H7 (cell line): Measurements from ENCODE around the gene FNDC4. TPM values are rescaled to one million over a fixed set of nuclear protein-coding genes. Genes with fewer than 3 reads are reported as not detected.
"Not testable (repeated sequence)": the region's sequence is repeated elsewhere in the genome, so short reads cannot be mapped to it uniquely, and the experiment has no call there.

Experiments used
- DNase-seq: peaks from one replicate; pipeline ENCODE4 v3.0.0; 2012
- H3K27me3 ChIP-seq: 2 replicates; pipeline ENCODE4 v1.6.0; 2011; ENCODE audit warnings: mild to moderate bottlenecking, low read length; ENCODE audit not compliant: control insufficient read depth, insufficient read depth
- H3K36me3 ChIP-seq: replicated peaks from 2 replicates; pipeline ENCODE4 v1.5.1; 2011; ENCODE audit warnings: low read length; ENCODE audit not compliant: control insufficient read depth, insufficient read depth
- H3K4me3 ChIP-seq: 2 replicates; pipeline ENCODE4 v1.5.1; 2011; ENCODE audit warnings: low read depth, mild to moderate bottlenecking, control low read depth, low read length, moderate library complexity; ENCODE audit not compliant: insufficient read depth
- total RNA-seq: library from RNA; depleted of rRNA; stranded (reverse); fragments of >200 nt; shearing (Covaris generic); gene quantifications from 2 replicates; pipeline ENCODE4 v1.2.3, GENCODE V29; 2014; rRNA removed

Gene FNDC4
- total RNA-seq: 7.4 and 9.7 TPM in 2 replicates

DNA sequence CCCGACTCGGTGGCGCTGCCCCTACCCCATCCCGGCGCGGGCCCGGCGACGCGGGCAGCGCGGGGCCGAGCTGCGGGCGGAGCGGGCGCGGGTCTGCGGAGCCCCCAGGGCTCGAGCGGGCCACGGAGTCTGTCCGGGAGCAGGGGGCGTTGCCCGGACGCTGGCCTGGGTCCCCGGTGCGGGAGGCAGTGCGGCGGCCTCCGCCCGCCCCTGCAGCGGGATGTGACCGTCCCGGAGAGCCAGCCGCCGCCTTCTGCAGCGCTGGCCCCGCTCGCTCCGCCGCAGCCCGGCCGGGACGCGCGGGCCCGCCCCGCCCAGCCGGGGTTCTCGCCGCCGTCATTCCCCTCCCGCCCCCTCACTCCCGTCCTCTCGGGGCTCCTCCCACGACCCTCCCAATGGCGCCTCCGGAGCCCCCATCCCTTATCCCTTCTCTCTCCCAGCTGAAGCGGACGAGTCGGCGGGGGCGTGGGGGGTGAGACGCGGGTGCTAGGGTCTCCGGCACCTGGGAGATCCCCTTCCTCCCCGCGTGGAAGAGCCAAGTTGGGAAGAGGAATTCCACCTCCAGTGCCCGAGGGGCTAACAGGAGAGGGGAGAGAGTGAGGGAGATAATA is at the start of gene FNDC4:
FNDC4 (minus strand) TSS at position 257 of the 611 bp plus-strand sequence. CDS start 521 bp downstream, outside the sequence.
- Histone ChIP-seq H3K27me3 (peaks cover 44% of the 10 kb centered on the region), H3K36me3 (no peaks in the 10 kb centered on the region), H3K4me3 (peak within 1 kb of the TSS; percentile 62)
- DNase-seq: peak; percentile 93

DNA sequence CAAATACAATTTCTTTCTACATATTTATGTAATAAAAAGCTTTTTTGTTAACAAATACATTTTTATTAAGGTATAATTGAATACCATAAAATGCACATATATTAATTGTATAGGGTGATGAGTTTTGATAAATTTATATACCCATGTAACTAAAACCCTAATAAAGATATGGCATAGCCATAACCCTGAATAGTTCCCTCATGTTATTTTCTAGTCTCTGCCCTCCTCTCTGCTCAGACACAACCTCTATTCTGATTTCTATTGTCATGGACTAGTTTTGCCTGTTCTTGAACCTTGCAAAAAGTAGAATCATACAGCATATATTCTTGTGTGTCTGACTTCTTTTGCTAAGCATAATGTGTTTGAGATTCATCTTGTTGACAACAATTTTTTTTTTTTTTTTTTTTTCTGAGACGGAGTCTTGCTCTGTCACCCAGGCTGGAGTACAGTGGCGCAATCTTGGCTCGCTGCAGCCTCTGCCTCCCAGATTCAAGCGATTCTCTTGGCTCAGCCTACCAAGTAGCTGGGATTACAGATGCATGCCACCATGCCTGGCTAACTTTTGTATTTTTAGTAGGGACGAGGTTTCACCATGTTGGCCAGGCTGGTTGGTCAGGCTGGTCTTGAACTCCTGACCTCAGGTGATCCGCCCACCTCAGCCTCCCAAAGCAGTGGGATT is 49.3 kb upstream of the FNDC4 start:
- Histone ChIP-seq H3K27me3 (no peaks in the 10 kb centered on the region), H3K4me3 (no peak overlapping the region), H3K36me3 (no peaks in the 10 kb centered on the region)
- no peak for DNase-seq

DNA sequence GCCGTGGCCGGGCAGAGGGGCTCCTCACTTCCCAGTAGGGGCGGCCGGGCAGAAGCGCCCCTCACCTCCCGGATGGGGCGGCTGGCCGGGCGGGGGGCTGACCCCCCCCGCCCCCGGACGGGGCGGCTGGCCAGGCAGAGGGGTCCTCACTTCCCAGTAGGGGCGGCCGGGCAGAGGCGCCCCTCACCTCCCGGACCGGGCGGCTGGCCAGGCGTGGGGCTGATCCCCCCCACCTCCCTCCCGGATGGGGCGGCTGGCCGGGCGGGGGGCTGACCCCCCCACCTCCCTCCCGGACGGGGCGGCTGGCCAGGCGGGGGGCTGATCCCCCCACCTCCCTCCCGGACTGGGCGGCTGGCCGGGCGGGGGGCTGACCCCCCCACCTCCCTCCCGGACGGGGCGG is 44.6 kb upstream of the FNDC4 start:
- not testable (repeated sequence) for DNase-seq, H3K36me3 ChIP-seq, H3K4me3 ChIP-seq, H3K27me3 ChIP-seq

DNA sequence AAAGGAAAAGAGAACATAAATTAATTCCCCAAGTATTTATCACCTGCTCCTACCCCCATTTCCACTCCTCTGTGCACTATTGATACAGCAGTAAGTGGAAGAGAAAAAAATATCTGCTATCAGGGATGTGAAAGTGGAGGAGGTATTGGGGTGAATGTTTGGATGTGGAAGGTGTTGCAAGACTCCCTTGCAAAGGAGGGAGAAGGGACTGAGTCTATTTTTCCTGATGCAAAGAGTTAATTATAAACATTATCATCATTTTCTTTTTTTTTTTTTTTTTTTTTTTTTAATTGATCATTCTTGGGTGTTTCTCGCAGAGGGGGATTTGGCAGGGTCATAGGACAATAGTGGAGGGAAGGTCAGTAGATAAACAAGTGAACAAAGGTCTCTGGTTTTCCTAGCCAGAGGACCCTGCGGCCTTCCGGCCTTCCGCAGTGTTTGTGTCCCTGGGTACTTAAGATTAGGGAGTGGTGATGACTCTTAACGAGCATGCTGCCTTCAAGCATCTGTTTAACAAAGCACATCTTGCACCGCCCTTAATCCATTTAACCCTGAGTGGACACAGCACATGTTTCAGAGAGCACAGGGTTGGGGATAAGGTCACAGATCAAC is 43.9 kb upstream of the FNDC4 start:
- not testable (repeated sequence) for H3K4me3 ChIP-seq, H3K36me3 ChIP-seq, DNase-seq, H3K27me3 ChIP-seq

DNA sequence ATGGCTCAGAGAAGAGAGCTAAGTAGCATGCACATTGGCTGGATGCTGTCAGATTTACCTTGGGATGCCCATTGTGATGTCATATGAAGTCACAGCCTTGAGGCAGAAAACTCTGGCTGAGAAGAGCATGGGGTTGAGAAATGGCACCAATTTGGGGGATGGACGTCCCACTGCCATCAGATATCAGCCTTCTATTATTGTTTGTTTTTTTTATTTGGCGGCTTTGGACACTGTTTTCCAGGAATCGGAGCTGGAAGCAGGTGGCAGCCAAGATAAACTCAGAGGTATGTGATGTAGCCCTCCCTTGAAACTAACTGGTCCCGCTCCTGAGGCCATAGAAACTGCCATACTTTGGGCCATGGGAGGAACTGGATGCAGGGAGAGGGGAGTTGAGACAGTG is 42.3 kb upstream of the FNDC4 start:
- Histone ChIP-seq H3K27me3 (no peaks in the 10 kb centered on the region), H3K4me3 (no peak overlapping the region), H3K36me3 (no peaks in the 10 kb centered on the region)
- DNase-seq: no peak

DNA sequence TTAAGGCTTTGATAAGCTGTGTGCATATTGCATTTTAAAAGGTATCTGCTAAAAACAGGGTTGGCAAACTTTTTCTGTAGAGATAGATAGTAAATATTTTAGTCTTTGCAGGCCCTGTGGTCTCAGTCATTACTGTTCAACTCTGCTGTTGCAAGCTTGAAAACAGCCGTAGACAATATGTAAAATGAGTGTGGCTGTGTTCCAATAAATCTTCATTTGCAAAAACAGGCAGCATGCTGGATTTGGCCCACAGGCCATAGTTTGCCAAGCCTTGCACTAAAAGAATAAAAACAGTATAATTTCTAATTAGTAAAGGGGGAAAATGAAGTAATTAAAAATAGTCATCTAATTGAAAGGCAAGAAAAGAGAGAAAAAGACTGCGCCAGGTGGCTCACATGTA is 37.0 kb upstream of the FNDC4 start:
- DNase-seq: no peak
- Histone ChIP-seq H3K4me3 (no peak overlapping the region), H3K27me3 (no peaks in the 10 kb centered on the region), H3K36me3 (no peaks in the 10 kb centered on the region)

- no peaks in the 10 kb centered on the region for H3K27me3 ChIP-seq
- H3K4me3 ChIP-seq: no peak overlapping the region
- H3K36me3 ChIP-seq: no peaks in the 10 kb centered on the region
- no peak for DNase-seq
Measured at GRCh38 chr2:27527182-27527581, 32.2 kb upstream of the FNDC4 start.

DNA sequence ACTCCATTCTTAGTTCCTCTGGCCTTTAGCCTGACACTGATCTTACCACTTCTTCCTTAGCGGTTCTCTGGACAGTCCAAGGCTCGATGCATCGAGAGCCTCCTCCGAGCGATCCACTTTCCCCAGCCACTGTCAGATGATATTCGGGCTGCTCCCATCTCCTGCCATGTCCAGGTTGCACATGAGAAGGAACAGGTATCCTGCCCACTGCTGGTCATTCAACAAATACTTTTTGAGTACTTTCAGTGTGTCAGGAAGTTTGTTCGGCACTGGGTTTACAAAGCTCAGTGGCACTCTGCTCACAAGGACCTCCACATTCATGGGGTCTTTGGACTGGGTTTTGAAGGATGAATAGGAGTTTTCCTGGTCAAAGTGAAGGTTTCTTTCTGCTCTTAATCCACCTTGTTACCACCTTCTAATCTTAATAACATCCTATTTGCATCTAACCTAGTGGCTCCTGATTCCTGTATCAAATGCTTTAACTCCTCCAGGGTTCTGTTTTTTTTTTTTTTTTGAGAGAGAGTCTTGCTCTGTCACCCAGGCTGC is 27.5 kb upstream of the FNDC4 start:
- H3K4me3 ChIP-seq: no peak overlapping the region
- no peaks in the 10 kb centered on the region for H3K36me3 ChIP-seq
- H3K27me3 ChIP-seq: no peaks in the 10 kb centered on the region
- no peak for DNase-seq

- Histone ChIP-seq H3K27me3 (no peaks in the 10 kb centered on the region), H3K4me3 (no peak overlapping the region), H3K36me3 (no peaks in the 10 kb centered on the region)
- DNase-seq: no peak
Measured at GRCh38 chr2:27520316-27520715, 25.3 kb upstream of the FNDC4 start.

DNA sequence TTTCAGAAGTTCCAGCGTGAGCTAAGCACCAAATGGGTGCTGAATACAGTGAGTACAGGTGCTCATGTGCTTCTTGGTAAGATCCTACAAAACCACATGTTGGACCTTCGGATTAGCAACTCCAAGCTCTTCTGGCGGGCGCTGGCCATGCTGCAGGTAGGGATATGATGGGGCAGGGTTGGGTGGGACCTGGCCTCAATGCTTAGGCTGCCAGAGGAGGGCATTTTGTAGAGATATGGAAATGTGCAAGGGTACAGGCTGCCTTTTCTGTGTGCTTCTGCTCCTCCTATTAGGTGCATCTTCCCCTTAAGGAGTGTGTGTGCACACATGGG is 23.7 kb upstream of the FNDC4 start:
- Histone ChIP-seq H3K36me3 (no peaks in the 10 kb centered on the region), H3K27me3 (no peaks in the 10 kb centered on the region), H3K4me3 (no peak overlapping the region)
- no peak for DNase-seq

DNA sequence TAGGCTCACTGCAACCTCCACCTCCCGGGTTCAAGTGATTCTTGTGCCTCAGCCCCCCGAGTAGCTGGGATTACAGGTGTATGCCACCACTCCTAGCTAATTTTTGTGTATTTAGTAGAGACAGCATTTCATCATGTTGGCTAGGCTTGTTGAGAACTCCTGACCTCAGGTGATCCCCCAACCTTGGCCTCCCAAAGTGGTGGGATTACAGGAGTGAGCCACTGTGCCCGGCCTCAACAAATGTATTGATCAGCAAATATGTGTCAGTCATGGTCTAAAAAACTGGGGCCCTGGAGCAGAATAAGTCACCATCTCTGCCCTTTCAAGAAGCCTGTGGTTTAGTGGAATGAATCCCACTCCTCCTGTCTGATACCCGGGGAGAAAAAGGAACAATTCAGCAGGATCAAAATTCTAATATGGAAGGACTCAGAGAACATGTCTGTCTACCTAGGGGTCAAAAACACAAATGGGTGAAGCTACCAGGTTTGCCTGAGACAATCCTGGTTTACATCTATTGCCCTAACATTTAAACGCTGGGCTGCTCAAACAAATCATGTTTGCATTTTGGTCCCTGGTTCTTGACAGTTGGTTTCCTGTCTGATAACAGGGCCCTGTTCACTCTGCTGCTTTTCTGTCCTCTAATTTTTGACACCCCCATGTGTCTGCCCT is 23.2 kb upstream of the FNDC4 start:
- Histone ChIP-seq H3K36me3 (no peaks in the 10 kb centered on the region), H3K4me3 (no peak overlapping the region), H3K27me3 (no peaks in the 10 kb centered on the region)
- DNase-seq: no peak

DNA sequence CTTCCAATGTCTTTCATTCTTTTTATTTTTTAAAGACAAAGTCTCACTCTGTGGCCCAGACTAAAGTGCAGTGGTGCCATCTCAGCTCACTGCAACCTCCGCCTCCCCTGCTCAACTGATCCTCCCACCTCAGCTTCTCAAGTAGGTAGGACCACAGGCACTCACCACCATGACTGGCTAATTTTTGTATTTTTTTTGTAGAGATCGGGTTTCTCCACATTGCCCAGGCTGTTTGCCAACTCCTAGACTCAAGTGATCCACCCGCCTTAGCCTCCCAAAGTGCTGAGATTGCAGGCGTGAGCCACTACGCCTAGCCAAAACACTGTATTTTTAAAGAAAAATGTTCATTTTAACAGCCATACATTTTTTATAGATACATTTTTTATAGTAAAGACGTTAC is 14.3 kb upstream of the FNDC4 start:
- DNase-seq: no peak
- Histone ChIP-seq H3K4me3 (no peak overlapping the region), H3K27me3 (peaks cover 3% of the 10 kb centered on the region; the same call in 1 of the 2 replicates), H3K36me3 (no peaks in the 10 kb centered on the region)

DNA sequence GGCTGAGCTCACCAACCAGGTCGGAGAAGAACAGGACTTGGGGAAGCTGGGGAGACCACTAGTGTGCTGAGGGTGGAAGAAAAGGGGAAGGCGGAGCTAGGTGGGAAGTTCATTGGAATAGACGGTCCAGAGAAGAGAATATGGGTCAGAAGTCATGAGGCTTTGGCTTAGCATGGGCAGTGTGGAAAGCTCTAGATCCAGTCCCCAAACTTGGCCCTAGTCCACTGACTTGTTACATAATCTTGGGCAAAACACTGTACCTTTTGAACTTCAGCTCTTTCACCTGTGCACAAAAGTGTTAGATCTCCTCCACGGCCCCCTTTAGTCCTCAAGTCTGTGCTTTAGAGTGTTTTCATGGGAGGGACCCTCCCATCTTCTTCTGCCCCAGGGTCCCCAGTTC is 12.3 kb upstream of the FNDC4 start:
- no peaks in the 10 kb centered on the region for H3K36me3 ChIP-seq
- H3K27me3 ChIP-seq: peaks cover 3% of the 10 kb centered on the region; the same call in 1 of the 2 replicates
- no peak overlapping the region for H3K4me3 ChIP-seq
- no peak for DNase-seq

DNA sequence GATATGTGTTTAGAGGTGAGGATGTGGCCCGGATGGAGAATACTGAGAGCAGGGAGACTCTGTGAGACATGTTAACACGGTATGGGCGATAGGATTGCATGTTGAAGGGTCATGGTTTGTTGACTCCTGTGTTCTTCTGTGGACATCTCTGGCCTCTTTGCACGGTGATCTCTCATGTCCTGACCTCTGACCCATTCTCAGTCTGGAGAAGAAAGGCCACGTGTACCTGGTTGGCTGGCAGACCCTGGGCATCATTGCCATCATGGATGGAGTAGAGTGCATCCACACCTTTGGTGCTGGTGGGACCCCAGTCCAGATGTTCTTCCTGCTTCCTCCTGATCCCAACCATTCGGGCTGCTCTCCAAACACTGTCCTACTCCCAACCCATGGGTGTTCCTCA is 11.6 kb upstream of the FNDC4 start:
- Histone ChIP-seq H3K27me3 (peaks cover 3% of the 10 kb centered on the region; the same call in 1 of the 2 replicates), H3K36me3 (no peaks in the 10 kb centered on the region), H3K4me3 (no peak overlapping the region)
- no peak for DNase-seq

DNA sequence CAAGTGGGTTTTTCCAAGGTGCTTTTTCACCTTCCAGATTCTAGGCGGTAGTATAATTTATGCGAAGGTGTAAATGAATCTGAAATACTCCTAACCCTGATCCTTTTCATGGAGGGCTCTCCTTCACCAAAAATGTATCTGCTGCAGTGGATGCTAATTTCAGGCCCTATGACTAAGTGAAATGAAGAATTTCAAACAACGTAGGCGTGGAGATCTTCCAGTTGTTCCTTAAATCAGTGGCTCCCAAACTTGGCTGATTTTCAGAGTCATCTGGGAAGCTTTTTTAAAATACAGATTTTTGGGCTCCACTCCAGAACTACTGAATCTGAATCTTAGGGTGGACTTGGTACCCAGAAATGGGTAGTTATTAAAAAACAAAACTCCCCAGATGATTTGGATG is 7.1 kb upstream of the FNDC4 start:
- Histone ChIP-seq H3K4me3 (no peak overlapping the region), H3K27me3 (peaks cover 2% of the 10 kb centered on the region; the same call in 1 of the 2 replicates)

More for the DNA sequence above, 7.1 kb upstream of the FNDC4 start:
- DNase-seq: no peak
- H3K36me3 ChIP-seq: no peaks in the 10 kb centered on the region
